GM04503 (cell line): ENCODE measurements around the gene CACTIN.

Experiments
- DNase-seq: peaks from one replicate; pipeline ENCODE4 v3.0.0-alpha.2; 2012; ENCODE audit warnings: low read depth

The CACTIN gene

GRCh38 chr19:3609779-3610719, 16.5 kb downstream of the CACTIN start:
- DNase-seq, result no peak

- no peak for DNase-seq
Measured at GRCh38 chr19:3608750-3609322, 17.8 kb downstream of the CACTIN start.

DNA sequence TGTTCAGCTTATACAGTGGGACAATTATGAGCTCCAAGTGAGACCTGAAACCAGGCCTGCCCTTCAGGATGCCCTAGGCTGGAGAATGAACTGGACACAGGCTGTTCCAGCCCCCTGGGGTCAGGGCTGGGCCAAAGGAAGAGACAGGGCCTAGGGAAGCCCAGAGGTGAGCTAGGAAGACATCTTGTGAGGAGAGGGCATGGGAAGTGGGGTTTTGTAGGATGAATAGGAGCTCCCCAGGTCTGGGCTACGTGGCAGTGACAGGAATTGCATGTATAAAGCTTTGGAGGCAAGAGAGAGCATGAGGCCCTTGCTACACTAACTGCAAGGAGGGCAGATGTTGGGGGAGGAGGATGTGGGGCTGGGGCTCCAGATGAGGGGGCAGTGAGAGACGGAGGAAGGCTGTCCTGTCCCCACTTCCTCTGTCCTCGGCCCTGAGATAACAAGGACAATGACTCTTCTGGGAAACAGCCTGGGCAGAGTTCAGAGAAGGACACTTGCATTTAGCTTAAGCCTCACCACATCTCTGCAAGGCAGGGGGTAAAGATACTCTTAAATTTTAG, 18.4 kb downstream of the CACTIN start:
- DNase-seq, result no peak

DNA sequence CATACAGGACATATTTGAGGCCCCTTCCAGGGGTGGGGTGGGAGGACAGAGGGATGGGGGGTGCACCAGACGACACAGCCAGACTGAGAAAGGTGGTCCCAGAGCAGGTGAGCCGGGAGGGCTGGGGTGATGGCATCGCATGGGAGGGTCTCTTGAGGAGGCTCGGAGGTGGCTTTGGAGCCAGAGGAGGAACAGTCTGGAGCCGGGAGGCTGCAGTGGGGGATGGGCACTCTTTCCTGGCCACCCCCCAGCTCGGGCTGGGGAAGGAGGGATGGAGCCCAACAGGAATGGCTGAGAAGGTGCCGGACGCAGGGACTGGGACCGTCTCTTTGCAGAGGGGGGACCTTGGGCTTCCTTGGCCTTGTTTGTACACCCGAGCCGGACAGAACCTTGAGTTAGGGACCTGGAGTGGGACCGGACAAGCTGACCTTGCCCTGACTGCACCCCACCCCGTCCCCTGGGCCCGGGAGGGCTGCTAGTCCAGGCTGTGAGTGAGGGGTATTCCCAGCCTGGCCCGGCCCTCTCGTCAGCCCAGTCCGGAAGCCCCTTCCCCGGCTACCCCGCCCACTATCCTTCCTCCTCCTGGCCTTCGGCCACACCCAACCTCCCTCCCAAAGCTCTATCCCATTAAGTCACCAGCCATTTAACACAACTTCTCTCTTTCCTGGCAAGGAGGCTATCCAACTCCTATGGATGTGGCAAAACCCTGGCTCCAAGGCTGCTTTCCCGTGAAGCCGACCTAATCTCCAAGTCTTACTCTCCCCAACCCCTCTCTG, 19.1 kb downstream of the CACTIN start:
- DNase-seq, result no peak

- no peak for DNase-seq
Measured at GRCh38 chr19:3606690-3607289, 19.8 kb downstream of the CACTIN start, which contains the start of gene TBXA2R. Gene TBXA2R (minus strand): TSS chr19:3606875. CDS start chr19:3600634, 6,241 bp downstream.

DNA sequence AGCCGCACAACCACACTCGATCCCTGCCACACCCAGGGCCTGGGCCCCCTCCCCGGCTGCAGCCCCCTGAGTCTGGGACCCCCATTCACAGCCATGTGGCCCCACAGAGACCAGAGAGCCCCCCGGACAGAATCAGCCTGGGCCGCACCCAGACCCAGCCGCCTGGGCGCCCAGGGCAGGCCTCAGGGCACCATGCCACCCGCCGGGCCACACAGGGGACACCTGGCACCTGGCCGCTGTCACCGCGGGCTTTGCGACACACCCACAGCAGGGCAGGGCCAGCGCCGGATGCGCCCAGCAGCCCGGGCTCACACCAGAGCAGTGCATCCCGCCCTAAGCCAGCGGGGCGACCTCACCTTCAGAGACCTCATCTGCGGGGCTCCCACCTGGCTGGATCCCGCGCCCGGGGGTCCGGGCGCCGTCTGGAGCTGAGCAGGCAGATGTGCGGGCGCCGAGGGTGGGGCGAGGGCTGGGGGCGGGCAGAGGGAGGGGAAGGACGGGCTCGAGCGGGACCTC, 20.4 kb downstream of the CACTIN start:
- DNase-seq, result no peak

DNA sequence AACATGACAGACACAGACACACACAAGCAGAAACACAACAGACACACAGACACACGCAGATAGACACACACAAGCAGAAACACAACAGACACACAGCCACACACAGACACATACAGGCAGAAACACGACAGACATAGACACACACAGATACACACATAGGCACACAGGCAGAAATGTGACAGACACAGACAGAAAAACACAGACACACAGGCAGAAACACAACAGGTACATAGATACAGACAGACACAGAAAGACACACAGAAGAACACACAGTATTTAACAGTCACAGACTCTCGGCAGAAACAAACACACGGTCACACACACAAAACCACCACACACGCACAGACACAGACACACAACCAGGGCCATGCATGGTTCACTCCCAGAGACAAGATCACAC, 20.8 kb downstream of the CACTIN start:
- no peak for DNase-seq

DNA sequence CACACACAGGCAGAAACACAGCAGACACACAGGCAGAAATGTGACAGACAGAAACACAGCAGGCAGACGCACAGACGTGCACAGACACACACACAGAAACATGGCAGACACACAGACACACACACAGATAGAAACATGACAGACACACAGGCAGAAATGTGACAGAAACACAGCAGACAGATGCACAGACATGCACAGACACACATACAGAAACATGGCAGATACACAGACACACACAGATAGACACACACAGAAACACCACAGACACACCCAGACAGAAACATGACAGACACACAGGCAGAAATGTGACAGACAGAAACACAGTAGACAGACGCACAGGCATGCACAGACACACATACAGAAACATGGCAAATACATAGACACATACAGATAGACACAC, 21.2 kb downstream of the CACTIN start:
- no peak for DNase-seq

DNA sequence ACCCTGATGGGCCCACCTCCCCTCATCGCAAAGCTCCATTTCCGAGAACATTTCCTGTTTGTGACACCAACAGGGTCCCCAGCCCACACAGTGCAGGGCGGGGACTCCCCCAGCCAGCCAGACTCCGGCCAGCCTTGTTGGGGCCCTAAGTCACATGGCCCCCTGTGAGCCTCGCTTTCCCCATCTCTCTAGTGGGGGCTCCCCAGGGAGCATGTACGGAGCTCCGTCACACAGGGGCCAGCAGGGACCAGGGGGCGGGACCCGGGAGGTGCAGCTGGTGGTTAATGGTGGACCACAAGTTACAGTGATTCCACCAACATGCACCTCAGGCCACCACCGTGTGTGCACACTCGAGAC, 21.6 kb downstream of the CACTIN start:
- DNase-seq, result no peak

GRCh38 chr19:3604227-3604986, 22.2 kb downstream of the CACTIN start:
- no peak for DNase-seq

DNA sequence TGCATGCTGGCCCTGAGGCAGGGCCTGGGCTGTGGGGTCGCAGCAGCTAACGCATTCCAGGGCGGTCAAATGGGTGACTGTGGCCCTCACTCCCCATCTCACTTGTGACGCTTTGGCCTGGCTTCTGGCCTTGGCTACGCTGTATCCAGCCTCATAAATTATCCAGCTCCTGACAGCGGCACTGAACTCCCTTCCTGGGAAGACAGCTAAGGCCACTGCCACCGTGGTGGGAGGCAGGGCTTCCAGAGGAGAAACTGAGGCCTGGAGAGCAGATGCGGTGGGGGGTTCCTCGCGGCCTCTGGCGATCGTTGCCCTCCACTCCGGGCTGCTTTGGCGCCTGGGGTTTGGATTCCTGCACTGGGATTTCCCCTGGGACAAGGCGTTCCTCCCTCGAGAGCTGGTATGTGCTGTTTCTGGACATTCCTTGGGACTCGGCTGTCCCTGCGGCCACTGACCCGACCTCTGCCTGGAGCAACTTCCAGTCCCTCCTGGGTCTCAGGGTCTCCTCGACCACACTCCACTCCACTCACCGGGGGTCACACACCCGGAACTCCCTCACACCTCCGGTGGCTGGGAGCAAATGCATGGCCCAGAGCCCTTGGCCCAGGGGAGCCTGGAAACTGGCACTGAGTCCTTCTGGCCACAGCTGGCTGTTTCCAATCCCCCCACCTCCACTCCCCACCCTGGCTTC, 23.3 kb downstream of the CACTIN start:
- no peak for DNase-seq

GRCh38 chr19:3601021-3601420, 25.6 kb downstream of the CACTIN start:
- DNase-seq, result no peak

GRCh38 chr19:3599776-3600187, 26.8 kb downstream of the CACTIN start:
- no peak for DNase-seq

DNA sequence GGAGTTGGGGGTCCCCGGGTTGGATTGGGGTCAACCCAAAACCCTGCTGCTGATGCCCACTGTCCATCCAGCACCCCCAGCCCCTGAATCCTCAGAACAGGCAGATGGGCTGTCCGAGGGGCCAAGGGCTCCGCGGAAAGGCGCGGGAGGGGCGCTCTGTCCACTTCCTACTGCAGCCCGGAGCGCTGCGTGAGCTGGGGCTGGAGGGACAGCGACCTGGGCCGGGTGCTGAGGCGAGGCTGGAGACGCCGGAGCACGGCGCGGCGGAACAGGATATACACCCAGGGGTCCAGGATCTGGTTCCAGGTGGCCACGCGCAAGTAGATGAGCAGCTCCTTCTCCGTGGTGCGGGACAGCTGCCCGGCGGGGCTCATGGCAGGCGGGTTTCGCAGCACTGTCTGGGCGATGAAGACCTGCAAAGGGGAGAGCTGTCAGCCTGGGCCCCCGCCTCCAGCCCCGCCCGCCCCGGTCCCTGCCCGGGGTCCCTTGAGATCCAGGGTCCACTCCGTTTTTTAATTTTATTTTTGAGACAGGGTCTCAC, 31.0 kb downstream of the CACTIN start:
- no peak for DNase-seq

GRCh38 chr19:3593156-3593555, 33.4 kb downstream of the CACTIN start:
- no peak for DNase-seq

DNA sequence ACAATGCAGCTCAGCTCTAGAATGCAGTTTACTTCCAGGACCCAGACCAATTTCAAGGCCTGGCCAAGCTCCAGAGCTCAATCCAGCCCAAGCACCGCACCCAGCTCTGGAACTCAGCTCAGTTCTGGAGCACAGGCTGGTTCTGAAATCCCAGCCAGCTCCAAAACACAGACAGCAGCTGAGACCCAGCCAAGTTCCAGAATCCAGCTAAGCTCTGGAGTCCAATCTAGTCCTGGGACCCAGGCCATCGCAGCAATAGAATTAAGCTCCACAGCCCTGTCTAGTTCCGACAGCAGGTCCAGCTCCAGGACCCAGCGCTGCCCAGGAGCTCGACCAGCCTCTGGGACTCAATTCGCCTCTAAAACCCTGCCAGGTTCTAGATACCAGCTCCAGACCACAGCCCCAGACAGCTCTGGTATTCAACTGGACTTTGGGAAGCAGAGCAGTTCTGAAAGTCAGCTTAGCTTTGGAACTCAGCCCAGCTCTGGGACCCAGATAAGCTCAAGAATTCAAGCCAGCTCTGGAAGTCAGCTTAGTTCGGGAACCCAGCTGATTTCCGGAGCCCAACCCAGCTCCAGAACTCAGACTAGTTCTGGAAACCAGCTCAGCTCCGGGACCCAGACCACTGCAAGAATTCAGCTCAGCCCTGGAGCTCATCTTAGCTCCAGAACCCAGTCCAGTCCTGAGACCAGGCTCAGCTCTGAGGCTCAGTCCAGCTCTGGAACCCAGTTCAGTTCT, 34.5 kb downstream of the CACTIN start:
- no peak for DNase-seq

- no peak for DNase-seq
Measured at GRCh38 chr19:3590991-3591659, 35.5 kb downstream of the CACTIN start.

GRCh38 chr19:3589949-3590348, 36.6 kb downstream of the CACTIN start:
- no peak for DNase-seq

- no peak for DNase-seq
Measured at GRCh38 chr19:3589439-3589838, 37.2 kb downstream of the CACTIN start.
